GM12878 (cell line): ENCODE measurements around the gene PPIG. TPM values are rescaled to one million over a fixed set of nuclear protein-coding genes. Genes with fewer than 3 reads are reported as not detected.

Experiments used
- ASH2L ChIP-seq: fragments of 300-600, 200-600 bp; sonication (generic); IDR thresholded peaks from 2 replicates; pipeline ENCODE4 v1.6.1; 2017; ENCODE audit warnings: low read depth, mild to moderate bottlenecking, borderline replicate concordance
- ATF7 ChIP-seq: fragments of 450-650 bp; IDR thresholded peaks from 2 replicates; pipeline ENCODE4 v1.6.1; 2016; ENCODE audit warnings: low read depth, mild to moderate bottlenecking
- BHLHE40 ChIP-seq, 2 experiments: fragments of 450-650 bp in 1 of 2; IDR thresholded peaks; 2 replicates each; pipeline ENCODE4 v1.6.1; 2011 to 2017; ENCODE audit warnings: low read depth in 2 of 2, borderline replicate concordance in 1 of 2, improper control_type of control experiment in 1 of 2, low read length in 1 of 2, mild to moderate bottlenecking in 1 of 2
- CBFB ChIP-seq: IDR thresholded peaks from 2 replicates; pipeline ENCODE4 v1.6.1; 2016; ENCODE audit warnings: antibody characterized with exemption, low read depth
- CBX3 ChIP-seq: fragments of 200-600 bp; sonication (generic); IDR thresholded peaks from 2 replicates; pipeline ENCODE4 v1.6.1; 2016; ENCODE audit warnings: low read depth, borderline replicate concordance
- CREM ChIP-seq: IDR thresholded peaks from 2 replicates; pipeline ENCODE4 v1.6.1; 2014; ENCODE audit warnings: antibody characterized with exemption, low read depth
- DPF2 ChIP-seq: fragments of 450-650 bp; IDR thresholded peaks from 2 replicates; pipeline ENCODE4 v1.6.1; 2017; ENCODE audit warnings: mild to moderate bottlenecking
- EP300 ChIP-seq, 2 experiments: fragments of 150-350 bp in 1 of 2; IDR thresholded peaks; 2 replicates each; pipeline ENCODE4 v1.6.1; 2011 to 2012; ENCODE audit warnings: low read depth in 2 of 2, low read length in 2 of 2, borderline replicate concordance in 1 of 2, improper control_type of control experiment in 1 of 2, inconsistent platforms in 1 of 2; ENCODE audit not compliant: control insufficient read depth in 1 of 2
- ESRRA ChIP-seq: IDR thresholded peaks from 2 replicates; pipeline ENCODE4 v1.6.1; 2012; ENCODE audit warnings: mild to moderate bottlenecking, low read length, improper control_type of control experiment
- FOXM1 ChIP-seq: IDR thresholded peaks from 2 replicates; pipeline ENCODE4 v1.6.1; 2012; ENCODE audit warnings: low read depth, mild to moderate bottlenecking, inconsistent platforms, low read length, moderate library complexity
- HDAC6 ChIP-seq: fragments of 200-600 bp; sonication (generic); IDR thresholded peaks from one replicate; pipeline ENCODE4 v1.8.0; 2017; ENCODE audit warnings: antibody characterized with exemption; ENCODE audit not compliant: unreplicated experiment
- NR2C1 ChIP-seq: fragments of 450-650 bp; IDR thresholded peaks from 2 replicates; pipeline ENCODE4 v1.6.1; 2017; ENCODE audit warnings: antibody characterized with exemption, mild to moderate bottlenecking, moderate library complexity
- RCOR1 ChIP-seq: conservative IDR thresholded peaks from 2 replicates; pipeline ENCODE4 v1.6.1; 2012; ENCODE audit warnings: low read depth, low read length, improper control_type of control experiment
- RELB ChIP-seq: fragments of 450-650 bp; IDR thresholded peaks from 2 replicates; pipeline ENCODE4 v1.6.1; 2017; ENCODE audit warnings: low read depth, mild to moderate bottlenecking, moderate library complexity
- SPI1 ChIP-seq: IDR thresholded peaks from 2 replicates; pipeline ENCODE4 v1.6.1; 2011; ENCODE audit warnings: low read depth, mild to moderate bottlenecking, low read length, moderate library complexity, borderline replicate concordance; ENCODE audit not compliant: insufficient read depth
- STAT1 ChIP-seq: fragments of 450-650 bp; conservative IDR thresholded peaks from 2 replicates; pipeline ENCODE4 v1.6.1; 2014; ENCODE audit warnings: antibody characterized with exemption, mild to moderate bottlenecking
- ZBTB4 ChIP-seq: fragments of 450-650 bp; formaldehyde crosslinking; IDR thresholded peaks from 2 replicates; pipeline ENCODE4 v1.4.0; 2022; ENCODE audit warnings: mild to moderate bottlenecking, moderate library complexity
- ZNF217 ChIP-seq: fragments of 450-650 bp; IDR thresholded peaks from 2 replicates; pipeline ENCODE4 v1.6.1; 2017; ENCODE audit warnings: antibody characterized with exemption, mild to moderate bottlenecking
- polyA plus RNA-seq, 11 experiments: library from polyadenylated mRNA; depleted of rRNA in 4 of 11; unstranded in 6 of 11; stranded (reverse) in 5 of 11; fragments of >200 nt; fragmentation: Nextera tagmentation in 4 of 11; fragmentation: Illumina TruSeq in 1 of 11; extraction: Ambion mirVana in 4 of 11; extraction: Trizol in 1 of 11; gene quantifications; 1 replicate in 1 of 11; 2 replicates in 10 of 11; pipeline versions ENCODE4 v1.2.1 to v1.2.3, GENCODE V29; 2011 to 2016; ENCODE audit warnings: inconsistent platforms in 2 of 11, missing spikeins in 2 of 11, low read depth in 1 of 11
- total RNA-seq, 4 experiments: library from RNA; depleted of rRNA in 3 of 4; stranded (reverse); fragments of >200 nt in 3 of 4; fragmentation: Illumina TruSeq in 1 of 4; extraction: Trizol in 1 of 4; gene quantifications; 2 replicates each; pipeline versions ENCODE4 v1.2.1 to v1.2.3, GENCODE V29; 2013 to 2021
- TF ChIP-seq, protein P1 (sequence below): fragments of 450-650 bp; IDR thresholded peaks from 2 replicates; pipeline ENCODE4 v1.6.1; 2017; ENCODE audit warnings: mild to moderate bottlenecking, moderate library complexity
- TF ChIP-seq, protein P2 (sequence below): fragments of 450-650 bp; IDR thresholded peaks from 2 replicates; pipeline ENCODE4 v1.6.1; 2017; ENCODE audit warnings: mild to moderate bottlenecking, low read depth, inconsistent platforms; ENCODE audit not compliant: poor library complexity, severe bottlenecking

Gene PPIG
- total and polyA plus RNA-seq, 10 of the 15 experiments (the other 5 are each of a cell fraction or from before 2014, with no cell fraction given), result 22.3 to 147 (median 95.2) TPM

- TF ChIP-seq, protein P1, sequence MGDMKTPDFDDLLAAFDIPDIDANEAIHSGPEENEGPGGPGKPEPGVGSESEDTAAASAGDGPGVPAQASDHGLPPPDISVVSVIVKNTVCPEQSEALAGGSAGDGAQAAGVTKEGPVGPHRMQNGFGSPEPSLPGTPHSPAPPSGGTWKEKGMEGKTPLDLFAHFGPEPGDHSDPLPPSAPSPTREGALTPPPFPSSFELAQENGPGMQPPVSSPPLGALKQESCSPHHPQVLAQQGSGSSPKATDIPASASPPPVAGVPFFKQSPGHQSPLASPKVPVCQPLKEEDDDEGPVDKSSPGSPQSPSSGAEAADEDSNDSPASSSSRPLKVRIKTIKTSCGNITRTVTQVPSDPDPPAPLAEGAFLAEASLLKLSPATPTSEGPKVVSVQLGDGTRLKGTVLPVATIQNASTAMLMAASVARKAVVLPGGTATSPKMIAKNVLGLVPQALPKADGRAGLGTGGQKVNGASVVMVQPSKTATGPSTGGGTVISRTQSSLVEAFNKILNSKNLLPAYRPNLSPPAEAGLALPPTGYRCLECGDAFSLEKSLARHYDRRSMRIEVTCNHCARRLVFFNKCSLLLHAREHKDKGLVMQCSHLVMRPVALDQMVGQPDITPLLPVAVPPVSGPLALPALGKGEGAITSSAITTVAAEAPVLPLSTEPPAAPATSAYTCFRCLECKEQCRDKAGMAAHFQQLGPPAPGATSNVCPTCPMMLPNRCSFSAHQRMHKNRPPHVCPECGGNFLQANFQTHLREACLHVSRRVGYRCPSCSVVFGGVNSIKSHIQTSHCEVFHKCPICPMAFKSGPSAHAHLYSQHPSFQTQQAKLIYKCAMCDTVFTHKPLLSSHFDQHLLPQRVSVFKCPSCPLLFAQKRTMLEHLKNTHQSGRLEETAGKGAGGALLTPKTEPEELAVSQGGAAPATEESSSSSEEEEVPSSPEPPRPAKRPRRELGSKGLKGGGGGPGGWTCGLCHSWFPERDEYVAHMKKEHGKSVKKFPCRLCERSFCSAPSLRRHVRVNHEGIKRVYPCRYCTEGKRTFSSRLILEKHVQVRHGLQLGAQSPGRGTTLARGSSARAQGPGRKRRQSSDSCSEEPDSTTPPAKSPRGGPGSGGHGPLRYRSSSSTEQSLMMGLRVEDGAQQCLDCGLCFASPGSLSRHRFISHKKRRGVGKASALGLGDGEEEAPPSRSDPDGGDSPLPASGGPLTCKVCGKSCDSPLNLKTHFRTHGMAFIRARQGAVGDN, result 0 out of 2 replicates have a peak, but pooled peaks have one; percentile 24
- peak; percentile 56; the same call in 1 of the 2 replicates for TF ChIP-seq RELB
- TF ChIP-seq NR2C1, result no peak
- no peak for TF ChIP-seq ZNF217
- TF ChIP-seq EP300 (IDR thresholded peaks at IDR 0.05; ENCODE audit: borderline replicate concordance in 1 of 2, control insufficient read depth in 1 of 2, low read depth in 2 of 2, low read length in 2 of 2), result 0 out of 4 replicates have a peak, but pooled peaks of 1 of the 2 experiments have one; percentile 16
- no peak; a peak in 1 of 4 replicates for TF ChIP-seq BHLHE40 (IDR thresholded peaks at IDR 0.05; ENCODE audit: borderline replicate concordance in 1 of 2, low read depth in 2 of 2, low read length in 1 of 2)
- no peak for TF ChIP-seq CBX3
- TF ChIP-seq HDAC6, result no peak
- no peak for TF ChIP-seq RCOR1
- TF ChIP-seq CBFB, result no peak
- TF ChIP-seq, protein P2, sequence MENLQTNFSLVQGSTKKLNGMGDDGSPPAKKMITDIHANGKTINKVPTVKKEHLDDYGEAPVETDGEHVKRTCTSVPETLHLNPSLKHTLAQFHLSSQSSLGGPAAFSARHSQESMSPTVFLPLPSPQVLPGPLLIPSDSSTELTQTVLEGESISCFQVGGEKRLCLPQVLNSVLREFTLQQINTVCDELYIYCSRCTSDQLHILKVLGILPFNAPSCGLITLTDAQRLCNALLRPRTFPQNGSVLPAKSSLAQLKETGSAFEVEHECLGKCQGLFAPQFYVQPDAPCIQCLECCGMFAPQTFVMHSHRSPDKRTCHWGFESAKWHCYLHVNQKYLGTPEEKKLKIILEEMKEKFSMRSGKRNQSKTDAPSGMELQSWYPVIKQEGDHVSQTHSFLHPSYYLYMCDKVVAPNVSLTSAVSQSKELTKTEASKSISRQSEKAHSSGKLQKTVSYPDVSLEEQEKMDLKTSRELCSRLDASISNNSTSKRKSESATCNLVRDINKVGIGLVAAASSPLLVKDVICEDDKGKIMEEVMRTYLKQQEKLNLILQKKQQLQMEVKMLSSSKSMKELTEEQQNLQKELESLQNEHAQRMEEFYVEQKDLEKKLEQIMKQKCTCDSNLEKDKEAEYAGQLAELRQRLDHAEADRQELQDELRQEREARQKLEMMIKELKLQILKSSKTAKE, result no peak
- TF ChIP-seq ASH2L, result no peak
- no peak for TF ChIP-seq FOXM1
- TF ChIP-seq ESRRA, result no peak
- TF ChIP-seq CREM, result no peak
- TF ChIP-seq SPI1, result peak; percentile 46; the same call in 1 of the 2 replicates
- TF ChIP-seq ATF7, result peak; percentile 71
- no peak for TF ChIP-seq ZBTB4 (CRISPR knock-in tag)
- no peak for TF ChIP-seq STAT1
- 0 out of 2 replicates have a peak, but pooled peaks have one; percentile 25 for TF ChIP-seq DPF2
These were observed 75.2 kb downstream of the PPIG start (continued) for GRCh38 chr2:169659320-169659719.
